Parathyroid adenoma (tissue), 2 donors: ENCODE results near the gene PRKACG.

Source experiments
- H2AFZ ChIP-seq: fragments of 300-600 bp; sonication (generic); one replicate; pipeline ENCODE4 v1.7.0; 2017; ENCODE audit warnings: antibody characterized with exemption, mild to moderate bottlenecking
- H3K27ac ChIP-seq: fragments of 300-600 bp; sonication (generic); one replicate; pipeline ENCODE4 v1.7.0; 2017
- H3K27me3 ChIP-seq: fragments of 300-600 bp; sonication (generic); one replicate; pipeline ENCODE4 v1.7.0; 2017; ENCODE audit warnings: low read length; ENCODE audit not compliant: control insufficient read depth, insufficient read depth
- H3K36me3 ChIP-seq: fragments of 300-600 bp; sonication (generic); one replicate; pipeline ENCODE4 v1.7.0; 2017; ENCODE audit warnings: low read length; ENCODE audit not compliant: control insufficient read depth, insufficient read depth
- H3K4me1 ChIP-seq: fragments of 300-600 bp; sonication (generic); one replicate; pipeline ENCODE4 v1.7.0; 2017; ENCODE audit warnings: control low read depth
- H3K4me2 ChIP-seq: fragments of 300-600 bp; sonication (generic); one replicate; pipeline ENCODE4 v1.7.0; 2017; ENCODE audit warnings: low read length
- H3K4me3 ChIP-seq: fragments of 300-600 bp; sonication (generic); one replicate; pipeline ENCODE4 v1.7.0; 2017; ENCODE audit warnings: low read depth, low read length
- H3K79me2 ChIP-seq: fragments of 300-600 bp; sonication (generic); one replicate; pipeline ENCODE4 v1.7.0; 2017; ENCODE audit warnings: control low read depth
- H3K9ac ChIP-seq: fragments of 300-600 bp; sonication (generic); one replicate; pipeline ENCODE4 v1.7.0; 2017; ENCODE audit warnings: mild to moderate bottlenecking
- H3K9me3 ChIP-seq: fragments of 300-600 bp; sonication (generic); one replicate; pipeline ENCODE4 v1.7.0; 2017; ENCODE audit warnings: low read length; ENCODE audit not compliant: control insufficient read depth
- TF ChIP-seq, protein P1 (sequence below): fragments of 300-600 bp; sonication (generic); IDR thresholded peaks from one replicate; pipeline ENCODE4 v1.7.0; 2017; ENCODE audit warnings: antibody characterized with exemption, mild to moderate bottlenecking
- donor health status: primary hyperparathyroidism.

PRKACG gene

DNA sequence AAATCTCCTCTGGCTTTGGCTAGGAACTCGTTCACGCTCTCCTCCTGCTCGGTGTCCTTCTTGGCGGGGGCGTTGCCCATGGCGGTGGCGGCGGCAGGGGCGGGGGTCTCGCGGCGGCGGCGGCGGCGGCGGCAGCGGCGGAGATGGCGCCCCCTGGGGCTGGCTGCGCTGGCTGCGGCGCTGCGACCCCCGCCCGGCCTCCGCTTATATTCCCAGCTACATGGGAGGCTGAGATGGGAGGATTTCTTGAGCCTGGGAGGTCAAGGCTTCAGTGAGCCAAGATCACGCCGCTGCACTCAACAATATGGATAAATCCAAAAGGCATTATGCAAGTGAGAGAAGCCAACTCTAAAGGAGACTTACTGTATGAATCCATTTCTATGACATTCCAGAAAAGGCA lies at the start of gene PRKACG:
PRKACG (minus strand) TSS at position 101 of the 400 bp plus-strand sequence; CDS start at position 80, 21 bp downstream.
- no peak within 1 kb of the TSS for H2AFZ ChIP-seq
- no peak within 1 kb of the TSS for H3K4me3 ChIP-seq
- TF ChIP-seq, protein P1, sequence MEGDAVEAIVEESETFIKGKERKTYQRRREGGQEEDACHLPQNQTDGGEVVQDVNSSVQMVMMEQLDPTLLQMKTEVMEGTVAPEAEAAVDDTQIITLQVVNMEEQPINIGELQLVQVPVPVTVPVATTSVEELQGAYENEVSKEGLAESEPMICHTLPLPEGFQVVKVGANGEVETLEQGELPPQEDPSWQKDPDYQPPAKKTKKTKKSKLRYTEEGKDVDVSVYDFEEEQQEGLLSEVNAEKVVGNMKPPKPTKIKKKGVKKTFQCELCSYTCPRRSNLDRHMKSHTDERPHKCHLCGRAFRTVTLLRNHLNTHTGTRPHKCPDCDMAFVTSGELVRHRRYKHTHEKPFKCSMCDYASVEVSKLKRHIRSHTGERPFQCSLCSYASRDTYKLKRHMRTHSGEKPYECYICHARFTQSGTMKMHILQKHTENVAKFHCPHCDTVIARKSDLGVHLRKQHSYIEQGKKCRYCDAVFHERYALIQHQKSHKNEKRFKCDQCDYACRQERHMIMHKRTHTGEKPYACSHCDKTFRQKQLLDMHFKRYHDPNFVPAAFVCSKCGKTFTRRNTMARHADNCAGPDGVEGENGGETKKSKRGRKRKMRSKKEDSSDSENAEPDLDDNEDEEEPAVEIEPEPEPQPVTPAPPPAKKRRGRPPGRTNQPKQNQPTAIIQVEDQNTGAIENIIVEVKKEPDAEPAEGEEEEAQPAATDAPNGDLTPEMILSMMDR, result no peak
- no peaks in the 10 kb centered on the region for H3K79me2 ChIP-seq
- no peak within 1 kb of the TSS for H3K4me2 ChIP-seq
- H3K27me3 ChIP-seq, result no peaks in the 10 kb centered on the region
- H3K9ac ChIP-seq, result no peak within 1 kb of the TSS
- no peaks in the 10 kb centered on the region for H3K9me3 ChIP-seq
- H3K4me1 ChIP-seq, result no peaks in the 10 kb centered on the region
- H3K36me3 ChIP-seq, result no peaks in the 10 kb centered on the region
- H3K27ac ChIP-seq, result no peak within 1 kb of the TSS

DNA sequence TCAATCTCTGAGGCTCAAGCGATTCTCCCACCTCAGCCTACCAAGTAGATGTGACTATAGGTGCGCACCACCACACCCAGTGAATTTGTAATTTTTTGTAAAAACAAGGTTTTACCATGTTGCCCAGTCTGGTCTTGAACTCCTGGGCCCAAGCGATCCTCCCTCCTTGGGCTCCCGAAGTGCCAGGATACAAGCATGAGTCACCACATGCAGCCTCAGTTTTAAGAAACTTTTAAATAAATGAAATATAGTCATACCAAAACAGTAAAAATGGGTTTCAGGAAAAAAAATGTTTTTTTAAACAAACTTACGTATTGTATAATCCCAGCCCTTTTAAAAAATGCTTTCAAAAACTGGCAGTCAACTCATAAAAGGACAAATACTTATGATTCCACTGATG lies 48.3 kb upstream of the PRKACG start:
- H3K27ac ChIP-seq, result no peak overlapping the region

DNA sequence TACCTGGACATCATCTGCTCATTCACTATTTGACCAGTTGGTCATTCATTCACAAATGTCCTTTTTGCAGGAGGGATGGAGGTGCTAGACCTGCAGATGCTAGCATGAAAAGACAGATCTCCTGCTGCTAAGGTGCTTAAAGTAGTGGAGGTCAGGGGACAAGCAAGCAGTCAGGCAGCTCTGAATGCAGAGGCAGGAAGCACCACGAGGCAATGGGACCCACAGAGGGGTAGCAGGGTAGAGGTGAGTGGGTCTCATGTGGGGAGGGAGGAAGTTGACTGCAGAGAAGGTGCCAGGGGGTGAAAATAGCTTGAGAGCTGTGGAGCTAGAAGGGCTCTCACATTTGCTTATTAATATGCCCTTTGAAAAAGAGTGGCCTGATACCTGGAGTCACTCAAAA lies 46.9 kb upstream of the PRKACG start:
- no peak overlapping the region for H3K4me2 ChIP-seq
- TF ChIP-seq, protein P1, result no peak
- no peak overlapping the region for H3K9ac ChIP-seq
- no peaks in the 10 kb centered on the region for H3K27me3 ChIP-seq
- H3K27ac ChIP-seq, result no peak overlapping the region
- H3K4me3 ChIP-seq, result no peak overlapping the region
- peaks cover 3% of the 10 kb centered on the region for H3K79me2 ChIP-seq
- no peaks in the 10 kb centered on the region for H3K9me3 ChIP-seq
- H3K36me3 ChIP-seq, result no peaks in the 10 kb centered on the region
- no peaks in the 10 kb centered on the region for H3K4me1 ChIP-seq
- H2AFZ ChIP-seq, result no peak overlapping the region

More for the DNA sequence above, 48.3 kb upstream of the PRKACG start:
- Histone ChIP-seq H3K79me2 (no peaks in the 10 kb centered on the region), H3K4me3 (no peak overlapping the region), H2AFZ (no peak overlapping the region), H3K4me2 (no peak overlapping the region), H3K36me3 (no peaks in the 10 kb centered on the region), H3K9me3 (no peaks in the 10 kb centered on the region), H3K27me3 (no peaks in the 10 kb centered on the region), H3K4me1 (no peaks in the 10 kb centered on the region), H3K9ac (no peak overlapping the region)
- TF ChIP-seq, protein P1, result no peak

DNA sequence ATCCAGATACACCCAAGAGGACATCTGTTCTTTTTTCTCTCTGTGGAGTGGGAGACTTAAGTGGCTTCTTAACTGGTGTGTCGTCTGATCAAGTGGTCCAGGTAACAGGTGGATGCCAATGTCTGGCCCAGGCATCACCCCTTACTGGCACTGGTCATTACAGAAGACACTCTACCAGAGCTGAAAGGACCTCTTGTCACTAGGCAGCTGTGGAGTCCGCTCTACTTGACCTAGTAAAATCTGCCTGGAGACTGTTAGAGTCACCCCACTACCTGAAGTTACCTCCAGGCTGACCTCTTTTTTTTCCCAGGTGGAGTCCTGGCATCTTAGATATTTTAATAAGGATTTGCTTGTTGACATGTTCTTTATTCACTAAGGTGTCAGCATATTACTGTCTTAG lies 44.2 kb upstream of the PRKACG start:
- peaks cover 5% of the 10 kb centered on the region for H3K79me2 ChIP-seq
- H2AFZ ChIP-seq, result no peak overlapping the region
- H3K9ac ChIP-seq, result no peak overlapping the region
- H3K4me1 ChIP-seq, result no peaks in the 10 kb centered on the region
- H3K9me3 ChIP-seq, result no peaks in the 10 kb centered on the region
- no peak overlapping the region for H3K27ac ChIP-seq
- H3K27me3 ChIP-seq, result no peaks in the 10 kb centered on the region
- no peak overlapping the region for H3K4me3 ChIP-seq
- no peak overlapping the region for H3K4me2 ChIP-seq
- H3K36me3 ChIP-seq, result no peaks in the 10 kb centered on the region
- TF ChIP-seq, protein P1, result no peak

DNA sequence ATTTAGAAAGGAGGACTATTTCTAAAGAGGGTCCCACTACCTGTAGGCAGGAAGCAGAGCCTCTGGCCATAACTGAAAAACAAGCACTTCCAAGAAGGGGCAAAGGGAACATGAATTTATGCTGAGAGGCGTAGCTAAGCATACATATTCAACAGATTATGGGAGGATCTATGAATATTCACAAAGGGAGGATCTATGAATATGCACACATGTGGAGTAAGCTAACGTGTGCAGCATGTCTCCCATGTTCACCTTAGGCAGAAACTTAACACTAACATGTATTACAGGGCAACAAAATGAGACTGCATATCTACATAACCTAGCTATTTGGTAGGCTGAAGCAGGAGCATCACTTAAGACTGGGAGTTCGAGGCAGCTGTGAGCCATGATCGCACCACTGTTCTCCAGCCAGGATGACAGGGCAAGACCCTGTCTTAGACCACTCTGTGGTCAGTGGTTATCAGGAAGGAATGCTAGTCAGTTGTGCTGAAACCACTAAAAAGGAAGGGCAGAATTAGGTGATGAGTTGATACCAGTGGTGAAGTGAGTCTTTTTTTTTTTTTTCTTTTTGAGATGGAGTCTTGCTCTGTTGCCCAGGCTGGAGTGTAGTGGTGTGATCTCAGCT lies 42.4 kb upstream of the PRKACG start:
- no peak overlapping the region for H3K9ac ChIP-seq
- H3K27me3 ChIP-seq, result no peaks in the 10 kb centered on the region
- TF ChIP-seq, protein P1, result no peak
- H2AFZ ChIP-seq, result no peak overlapping the region
- no peaks in the 10 kb centered on the region for H3K36me3 ChIP-seq
- no peak overlapping the region for H3K27ac ChIP-seq
- H3K4me1 ChIP-seq, result no peaks in the 10 kb centered on the region
- no peak overlapping the region for H3K4me3 ChIP-seq
- H3K9me3 ChIP-seq, result no peaks in the 10 kb centered on the region
- no peak overlapping the region for H3K4me2 ChIP-seq
- peaks cover 5% of the 10 kb centered on the region for H3K79me2 ChIP-seq
